Pancreas (tissue), 10 donors: ENCODE measurements around the gene FAM24A. TPM values are rescaled to one million over a fixed set of nuclear protein-coding genes. Genes with fewer than 3 reads are reported as not detected.
A peak's percentile ranks its signal among the peaks of the same experiment; 100 is the strongest.
"Not testable (repeated sequence)": the region's sequence is repeated elsewhere in the genome, so short reads cannot be mapped to it uniquely, and the experiment has no call there.

Source experiments
- ATAC-seq, 4 donors: fragments of 200-7000 bp; cut with Tn5 transposase; one replicate each; pipeline versions ENCODE4 v1.8.0 to v1.9.1; 2020; ENCODE audit warnings: mild to moderate bottlenecking in 4 of 4, moderate library complexity in 4 of 4
- DNase-seq, 6 donors: peaks; one replicate each; pipeline ENCODE4 v3.0.0-alpha.2; 2020
- FAIRE-seq: peaks from 2 replicates; lab custom pipeline; 2012; peaks lifted over from hg19 to GRCh38; lab: Jason Lieb, UNC
- H3K27ac ChIP-seq, 4 donors: fragments of 200-600 bp; sonication (generic); 1 replicate in 3 of 4; 2 replicates in 1 of 4; pipeline versions ENCODE4 v1.5.0 to v1.8.0; 2020
- H3K27me3 ChIP-seq, 4 donors: fragments of 200-600 bp; one replicate each; pipeline ENCODE4 v1.8.0; 2021
- H3K36me3 ChIP-seq, 3 donors: fragments of 200-600 bp; sonication (generic) in 1 of 3; one replicate each; pipeline versions ENCODE4 v1.5.0 to v1.8.0; 2020 to 2021
- H3K4me1 ChIP-seq, 3 donors: fragments of 200-600 bp; one replicate each; pipeline ENCODE4 v1.8.0; 2021
- H3K4me3 ChIP-seq, 4 donors: fragments of 200-600 bp; sonication (generic) in 2 of 4; one replicate each; pipeline versions ENCODE4 v1.5.0 to v1.8.0; 2020 to 2021
- H3K9me3 ChIP-seq, 4 donors: fragments of 200-600 bp; one replicate each; pipeline ENCODE4 v1.8.0; 2021
- CTCF ChIP-seq, 4 donors: fragments of 200-600 bp; sonication (generic) in 3 of 4; IDR thresholded peaks; one replicate each; pipeline versions ENCODE4 v1.5.0 to v1.8.0; 2021; ENCODE audit warnings: antibody characterized with exemption in 4 of 4
- WGBS, 2 donors: extraction: QIAGEN DNeasy Blood & Tissue Kit; methylation state at CpG; one replicate each; pipeline ENCODE4 v1.1.7; 2013; 5-methylcytosine and 5-hydroxymethylcytosine counted together
- intact Hi-C, 3 donors: fragments of 100-400 bp; cut with DNase I; formaldehyde crosslinking; loops; one replicate each; pipeline versions ENCODE4 v1.11.1 to v1.14.2; 2022
- polyA plus RNA-seq, 2 donors: library from polyadenylated mRNA; stranded (reverse); fragments of 200-250 nt; gene quantifications; one replicate each; pipeline ENCODE4 v1.2.3, GENCODE V29; 2013
- total RNA-seq, 6 donors: library from RNA; stranded (reverse); fragmentation: NEBNext Ultra II Directional in 4 of 6; extraction: Animal tissue kit (Norgen Biotek cat#: 25700) in 4 of 6; gene quantifications; one replicate each; pipeline versions ENCODE4 v1.2.1 to v1.2.4, GENCODE V29; 2021 to 2023
- donor health status: healthy with polysubstance abuse.
- donor health status: DM: no; HTN: no; CAD: no; lungs with moderate emphysema.
- donor health status: DM: no; HTN: no; CAD: no.
- donor health status: control.
- donor health status: control.
- donor health status: Bipolar disorder and iron deficiency.
- donor health status: DM: yes; HTN: yes; CAD: no.
- donor health status: DM: no; HTN: no; CAD: no.
- donor health status: DM: no; HTN: no; CAD: no.
- donor health status: DM: yes; HTN: yes; CAD: no.

FAM24A gene
- total and polyA plus RNA-seq, 8 donors, result not detected

DNA sequence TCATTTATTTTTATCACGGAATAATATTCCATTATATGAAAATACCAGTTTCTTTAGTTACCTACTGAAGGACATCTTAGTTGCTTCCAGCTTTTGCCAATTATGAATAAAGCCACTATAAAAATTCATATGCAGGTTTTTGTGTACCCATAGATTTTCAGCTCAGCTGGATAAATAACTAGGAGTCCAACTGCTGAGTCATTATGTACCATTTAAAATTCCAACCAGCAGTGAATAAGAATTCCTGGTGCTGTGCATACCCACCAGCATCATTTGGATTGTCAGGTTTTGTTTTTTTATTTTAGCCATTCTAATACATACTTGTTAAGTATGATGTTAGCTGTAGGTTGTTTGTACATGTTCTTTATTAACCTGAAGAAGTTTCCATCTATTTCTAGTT, 45.5 kb upstream of the FAM24A start:
- peak; percentile 74 to 86 (median 82) for ATAC-seq
- Histone ChIP-seq H3K4me1 (peaks cover 12 to 38% (median 27%) of the 10 kb centered on the region in 3 donors), H3K27me3 (no peaks in the 10 kb centered on the region), H3K27ac (no peak overlapping the region), H3K4me3 (no peak overlapping the region), H3K9me3 (no peaks in the 10 kb centered on the region), H3K36me3 (no peaks in the 10 kb centered on the region)
- 33 to 37% methylated on average over 1 of the region's 1 CpG for WGBS, 2 donors
- DNase-seq, result no peak
- intact Hi-C loops, result no loop called here
- peak; percentile 23 for FAIRE-seq
- TF ChIP-seq CTCF (IDR thresholded peaks at IDR 0.05), result no peak

DNA sequence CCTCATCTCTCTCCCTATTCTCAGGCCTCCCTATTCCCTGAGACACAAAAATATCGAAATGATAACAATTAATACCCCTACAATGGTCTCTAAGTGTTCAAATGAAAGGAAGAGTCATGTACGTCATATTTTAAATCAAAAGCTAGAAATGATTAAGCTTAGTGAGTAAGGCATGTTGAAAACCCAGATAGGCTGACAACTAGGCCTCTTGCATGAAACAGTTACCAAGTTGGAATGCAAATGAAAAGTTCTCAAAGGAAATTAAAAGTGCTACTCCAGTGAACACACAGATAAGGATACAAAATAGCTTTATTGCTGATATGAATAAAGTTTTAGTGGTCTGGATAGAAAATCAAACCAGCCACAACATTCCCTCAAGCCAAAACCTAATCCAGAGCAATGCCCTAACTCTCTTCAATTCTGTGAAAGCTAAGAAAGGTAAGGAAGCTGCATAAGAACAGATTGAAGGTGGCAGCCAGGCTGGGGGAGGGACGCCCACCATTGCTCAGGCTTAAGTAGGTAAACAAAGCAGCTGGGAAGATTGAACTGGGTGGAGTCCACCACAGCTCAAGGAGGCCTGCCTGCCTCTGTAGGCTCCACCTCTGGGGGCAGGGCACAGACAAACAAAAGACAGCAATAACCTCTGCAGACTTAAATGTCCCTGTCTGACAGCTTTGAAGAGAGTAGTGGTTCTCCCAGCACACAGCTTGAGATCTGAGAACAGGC, 43.5 kb upstream of the FAM24A start:
- FAIRE-seq, H3K4me3 ChIP-seq, DNase-seq, intact Hi-C loops, H3K36me3 ChIP-seq, H3K27ac ChIP-seq, H3K27me3 ChIP-seq, H3K9me3 ChIP-seq, ATAC-seq: not testable (repeated sequence)
- WGBS, 2 donors, result 72 to 73% methylated on average over 3 of the region's 3 CpGs
- H3K4me1 ChIP-seq, result peaks cover 12 to 33% (median 18%) of the 10 kb centered on the region in 3 donors

- intact Hi-C loops, H3K27me3 ChIP-seq, H3K4me3 ChIP-seq, ATAC-seq, FAIRE-seq, H3K9me3 ChIP-seq, H3K27ac ChIP-seq, H3K36me3 ChIP-seq, DNase-seq: not testable (repeated sequence)
- H3K4me1 ChIP-seq, result peaks cover 6 to 23% (median 18%) of the 10 kb centered on the region in 3 donors
- 88 to 96% methylated on average over 1 of the region's 2 CpGs for WGBS, 2 donors
These were observed 41.6 kb upstream of the FAM24A start for GRCh38 chr10:122868768-122869167.

DNA sequence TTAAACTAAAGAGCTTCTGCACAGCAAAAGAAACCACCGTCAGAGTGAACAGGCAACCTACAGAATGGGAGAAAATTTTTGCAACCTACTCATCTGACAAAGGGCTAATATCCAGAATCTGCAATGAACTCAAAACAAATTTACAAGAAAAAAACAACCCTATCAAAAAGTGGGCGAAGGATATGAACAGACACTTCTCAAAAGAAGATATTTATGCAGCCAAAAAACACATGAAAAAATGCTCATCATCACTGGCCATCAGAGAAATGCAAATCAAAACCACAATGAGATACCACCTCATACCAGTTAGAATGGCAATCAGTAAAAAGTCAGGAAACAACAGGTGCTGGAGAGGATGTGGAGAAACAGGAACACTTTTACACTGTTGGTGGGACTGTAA, 38.5 kb upstream of the FAM24A start:
- intact Hi-C loops, H3K9me3 ChIP-seq, H3K27me3 ChIP-seq, H3K27ac ChIP-seq, H3K4me3 ChIP-seq, FAIRE-seq, ATAC-seq, H3K4me1 ChIP-seq, H3K36me3 ChIP-seq, DNase-seq: not testable (repeated sequence)
- 95 to 100% methylated on average over 1 of the region's 2 CpGs for WGBS, 2 donors

DNA sequence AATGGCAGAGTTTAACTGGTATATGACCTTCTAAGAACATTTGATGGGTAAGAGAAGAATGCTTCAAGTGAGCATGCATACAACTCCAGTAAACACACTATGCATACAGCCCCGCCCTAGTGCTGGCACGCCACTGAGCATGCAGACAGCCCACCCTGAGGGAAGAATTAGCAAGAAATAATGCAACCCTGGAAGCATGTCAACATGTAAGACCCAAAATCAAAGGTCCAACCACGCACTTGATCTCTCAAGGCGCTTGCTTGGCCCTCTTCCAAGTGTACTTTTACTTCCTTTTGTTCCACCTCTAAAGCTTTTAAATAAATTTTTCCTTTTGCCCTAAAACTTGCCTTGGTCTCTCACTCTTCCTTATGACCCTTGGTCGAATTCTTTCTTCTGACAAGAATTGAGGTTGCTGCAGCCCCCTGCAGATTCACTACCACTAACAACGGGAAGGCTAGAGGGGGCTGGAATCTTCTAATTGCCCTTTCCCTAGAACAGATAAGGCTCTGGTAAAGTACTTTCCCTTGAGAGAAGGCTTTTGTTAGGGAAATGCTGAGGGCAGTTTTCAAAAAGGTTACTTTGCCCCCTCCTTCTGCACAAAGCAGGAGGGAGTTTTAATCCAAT, 34.5 kb upstream of the FAM24A start:
- Histone ChIP-seq H3K9me3 (no peaks in the 10 kb centered on the region), H3K4me1 (peaks cover 0 to 15% (median 0%) of the 10 kb centered on the region in 3 donors), H3K27ac (no peak overlapping the region), H3K4me3 (no peak overlapping the region), H3K27me3 (no peaks in the 10 kb centered on the region), H3K36me3 (no peaks in the 10 kb centered on the region)
- ATAC-seq (no peak), FAIRE-seq (no peak), DNase-seq (no peak)
- no peak for TF ChIP-seq CTCF (IDR thresholded peaks at IDR 0.05)
- intact Hi-C loops, result no loop called here
- 52 to 56% methylated on average over 6 of the region's 6 CpGs for WGBS, 2 donors

DNA sequence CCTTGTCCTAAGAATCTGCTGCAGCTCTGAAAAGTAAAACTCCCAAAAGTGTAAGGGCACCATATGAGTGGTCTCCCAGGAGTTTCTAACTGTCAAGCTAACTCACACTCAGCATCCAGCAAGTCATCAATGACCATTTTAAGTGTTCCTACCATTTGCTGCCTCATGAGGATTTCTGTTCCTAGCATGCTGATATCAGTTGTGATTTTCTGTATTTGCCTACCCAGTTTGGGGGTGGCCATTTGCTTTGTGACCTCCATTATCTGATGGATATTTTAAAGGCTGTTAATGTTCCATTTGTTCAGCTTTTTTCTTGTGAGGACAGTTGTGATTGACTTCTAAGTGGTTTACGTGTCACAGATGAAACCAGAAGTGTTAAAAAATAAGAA, 33.9 kb upstream of the FAM24A start:
- Histone ChIP-seq H3K4me1 (peaks cover 0 to 15% (median 0%) of the 10 kb centered on the region in 3 donors), H3K27ac (no peak overlapping the region), H3K27me3 (no peaks in the 10 kb centered on the region), H3K36me3 (no peaks in the 10 kb centered on the region), H3K9me3 (no peaks in the 10 kb centered on the region), H3K4me3 (no peak overlapping the region)
- no peak for ATAC-seq
- DNase-seq, result no peak
- intact Hi-C loops, result no loop called here
- WGBS, 2 donors, result 93 to 100% methylated on average over 1 of the region's 1 CpG
- no peak for TF ChIP-seq CTCF (IDR thresholded peaks at IDR 0.05)
- FAIRE-seq, result no peak
